Body of pancreas (tissue), 4 donors: ENCODE measurements around the gene C5AR2. TPM values are rescaled to one million over a fixed set of nuclear protein-coding genes. Genes with fewer than 3 reads are reported as not detected.

ENCODE experiments used
- ATAC-seq: fragments of 150-250 bp; one replicate; pipeline ENCODE4 v1.9.1; 2016
- DNase-seq, 4 donors: peaks; one replicate each; pipeline ENCODE4 v3.0.0-alpha.2; 2019
- H3K27ac ChIP-seq, 4 donors: fragments of 200-600 bp; sonication (generic); 1 replicate in 3 of 4; 2 replicates in 1 of 4; pipeline versions ENCODE4 v1.5.1 to v1.6.1; 2016 to 2019; ENCODE audit warnings: mild to moderate bottlenecking in 1 of 4, mixed read lengths in 1 of 4, moderate library complexity in 1 of 4
- H3K27me3 ChIP-seq, 2 donors: fragments of 200-600 bp; sonication (generic); one replicate each; pipeline ENCODE4 v1.6.0; 2016; ENCODE audit warnings: mild to moderate bottlenecking in 1 of 2
- H3K36me3 ChIP-seq, 2 donors: fragments of 200-600 bp; sonication (generic); replicated peaks in 1 of 2; 2 replicates each; pipeline ENCODE4 v1.5.1; 2016; ENCODE audit warnings: low read depth in 2 of 2; ENCODE audit not compliant: insufficient read depth in 1 of 2
- H3K4me1 ChIP-seq: fragments of 200-600 bp; sonication (generic); one replicate; pipeline ENCODE4 v1.6.0; 2016
- H3K4me3 ChIP-seq, 2 donors: fragments of 200-600 bp; sonication (generic); 1 replicate in 1 of 2; 2 replicates in 1 of 2; pipeline ENCODE4 v1.5.1; 2016 to 2019
- H3K9me3 ChIP-seq, 3 donors: fragments of 200-600 bp; sonication (generic); 1 replicate in 2 of 3; 2 replicates in 1 of 3; pipeline ENCODE4 v1.5.1; 2016
- CTCF ChIP-seq, 7 experiments: fragments of 450-650 bp in 4 of 7; fragments of 200-600 bp in 3 of 7; sonication (generic) in 3 of 7; IDR thresholded peaks; one replicate each; pipeline ENCODE4 v1.5.1; 2016 to 2019; ENCODE audit warnings: antibody characterized with exemption in 7 of 7
- POLR2A ChIP-seq, 3 donors: fragments of 450-650 bp; IDR thresholded peaks; one replicate each; pipeline ENCODE4 v1.6.1; 2016; ENCODE audit warnings: antibody characterized with exemption in 3 of 3, mild to moderate bottlenecking in 2 of 3
- WGBS, 2 donors: methylation state at CpG; one replicate each; pipeline ENCODE4 v1.1.5; 2017; 5-methylcytosine and 5-hydroxymethylcytosine counted together
- intact Hi-C: fragments of 100-400 bp; cut with DNase I; formaldehyde crosslinking; loops from one replicate; pipeline ENCODE4 v1.15.1; 2023
- total RNA-seq, 2 donors: library from RNA; depleted of rRNA; stranded (reverse); fragments of >200 nt; gene quantifications; one replicate each; pipeline ENCODE4 v1.1.0, GENCODE V29; 2016

The C5AR2 gene
- total RNA-seq, 2 donors from 2014 or later: 0.52 TPM; not detected in 1

- intact Hi-C loops: no loop called here
- 86 to 96% methylated on average over 10 of the region's 10 CpGs for WGBS, 2 donors
- Histone ChIP-seq H3K4me1 (peaks cover 13% of the 10 kb centered on the region), H3K36me3 (no peaks in the 10 kb centered on the region), H3K9me3 (no peaks in the 10 kb centered on the region), H3K27ac (no peak overlapping the region), H3K4me3 (no peak overlapping the region), H3K27me3 (no peaks in the 10 kb centered on the region)
- no peak for DNase-seq
- TF ChIP-seq POLR2A (IDR thresholded peaks at IDR 0.05): no peak
- no peak for TF ChIP-seq CTCF (IDR thresholded peaks at IDR 0.05)
- no peak for ATAC-seq
Measured at GRCh38 chr19:47302249-47302648, 29.7 kb upstream of the C5AR2 start.

GRCh38 chr19:47303966-47304365, 28.0 kb upstream of the C5AR2 start:
- TF ChIP-seq POLR2A (IDR thresholded peaks at IDR 0.05) (no peak), CTCF (IDR thresholded peaks at IDR 0.05) (no peak)
- no peak for ATAC-seq
- H3K27ac ChIP-seq: no peak overlapping the region
- H3K9me3 ChIP-seq: no peaks in the 10 kb centered on the region
- no peaks in the 10 kb centered on the region for H3K36me3 ChIP-seq
- H3K4me3 ChIP-seq: no peak overlapping the region
- WGBS, 2 donors: 73 to 83% methylated on average over 6 of the region's 6 CpGs
- no peaks in the 10 kb centered on the region for H3K27me3 ChIP-seq
- intact Hi-C loops: no loop called here
- peaks cover 13% of the 10 kb centered on the region for H3K4me1 ChIP-seq
- DNase-seq: no peak

- intact Hi-C loops: no loop called here
- Histone ChIP-seq H3K27ac (peak overlapping the region in 2 of 4 donors; percentile 30 to 64), H3K27me3 (no peaks in the 10 kb centered on the region), H3K36me3 (no peaks in the 10 kb centered on the region), H3K4me3 (no peak overlapping the region), H3K9me3 (no peaks in the 10 kb centered on the region), H3K4me1 (peaks cover 13% of the 10 kb centered on the region)
- 2 to 3% methylated on average over 14 of the region's 14 CpGs for WGBS, 2 donors
- peak; percentile 98 for ATAC-seq
- TF ChIP-seq POLR2A (IDR thresholded peaks at IDR 0.05): no peak
- peak; percentile 72 to 97 (median 84) for TF ChIP-seq CTCF (IDR thresholded peaks at IDR 0.05)
- DNase-seq: peak; percentile 76 to 90 (median 87)
Measured at GRCh38 chr19:47305309-47305751, 26.6 kb upstream of the C5AR2 start.

- DNase-seq (no peak), ATAC-seq (no peak)
- 83 to 93% methylated on average over 3 of the region's 3 CpGs for WGBS, 2 donors
- peaks cover 13% of the 10 kb centered on the region for H3K4me1 ChIP-seq
- H3K36me3 ChIP-seq: no peaks in the 10 kb centered on the region
- H3K27me3 ChIP-seq: no peaks in the 10 kb centered on the region
- H3K4me3 ChIP-seq: no peak overlapping the region
- TF ChIP-seq POLR2A (IDR thresholded peaks at IDR 0.05): no peak
- intact Hi-C loops: no loop called here
- no peak overlapping the region for H3K27ac ChIP-seq
- no peaks in the 10 kb centered on the region for H3K9me3 ChIP-seq
Measured at GRCh38 chr19:47306303-47306702, 25.7 kb upstream of the C5AR2 start.

GRCh38 chr19:47309038-47309437, 22.9 kb upstream of the C5AR2 start:
- Histone ChIP-seq H3K27ac (no peak overlapping the region), H3K4me3 (no peak overlapping the region), H3K36me3 (no peaks in the 10 kb centered on the region), H3K4me1 (peaks cover 13% of the 10 kb centered on the region), H3K9me3 (no peaks in the 10 kb centered on the region), H3K27me3 (no peaks in the 10 kb centered on the region)
- ATAC-seq (no peak), DNase-seq (no peak)
- TF ChIP-seq CTCF (IDR thresholded peaks at IDR 0.05) (no peak), POLR2A (IDR thresholded peaks at IDR 0.05) (no peak)
- intact Hi-C loops: no loop called here
- WGBS, 2 donors: 63 to 74% methylated on average over 7 to 8 of the region's 8 CpGs
